Activated CD4-positive, alpha-beta T cell treated with anti-CD3 and anti-CD28 coated beads, Interleukin-2, amount 50 U/mL, for 16 hours (primary cell): ENCODE results near the gene ORC4.

ENCODE experiments used
- DNase-seq: peaks from one replicate; pipeline ENCODE4 v3.0.0-alpha.2; 2020

ORC4 gene

GRCh38 chr2:147927053-147927588 is 93.4 kb downstream of the ORC4 start:
- DNase-seq: no peak

GRCh38 chr2:147925886-147926285 is 94.7 kb downstream of the ORC4 start:
- no peak for DNase-seq

GRCh38 chr2:147924647-147925046 is 95.9 kb downstream of the ORC4 start:
- DNase-seq: no peak

- DNase-seq: no peak
These were observed 96.7 kb downstream of the ORC4 start for GRCh38 chr2:147923846-147924245.

GRCh38 chr2:147917161-147917560 is 103.4 kb downstream of the ORC4 start:
- DNase-seq: no peak

GRCh38 chr2:147916723-147917122 is 103.8 kb downstream of the ORC4 start:
- DNase-seq: no peak

GRCh38 chr2:147916067-147916466 is 104.5 kb downstream of the ORC4 start:
- no peak for DNase-seq

- no peak for DNase-seq
These were observed 106.6 kb downstream of the ORC4 start for GRCh38 chr2:147913701-147914480.

GRCh38 chr2:147910990-147911473 is 109.5 kb downstream of the ORC4 start:
- DNase-seq: peak; percentile 46

GRCh38 chr2:147909178-147909577 is 111.4 kb downstream of the ORC4 start:
- no peak for DNase-seq

GRCh38 chr2:147904051-147904450 is 116.5 kb downstream of the ORC4 start:
- DNase-seq: no peak

- no peak for DNase-seq
These were observed 131.9 kb downstream of the ORC4 start for GRCh38 chr2:147888680-147889079.

- DNase-seq: no peak
These were observed 134.4 kb downstream of the ORC4 start for GRCh38 chr2:147886136-147886535.

- DNase-seq: no peak
These were observed 135.7 kb downstream of the ORC4 start for GRCh38 chr2:147884830-147885229.

GRCh38 chr2:147882631-147883030 is 137.9 kb downstream of the ORC4 start:
- no peak for DNase-seq
